LNCAP (cell line): ENCODE results near the gene KLK2.

Experiments
- TF ChIP-seq, protein P1 (sequence below): fragments of 450-650 bp; IDR thresholded peaks from 2 replicates; pipeline ENCODE4 v1.5.1; 2017; ENCODE audit warnings: mild to moderate bottlenecking

Gene KLK2

DNA sequence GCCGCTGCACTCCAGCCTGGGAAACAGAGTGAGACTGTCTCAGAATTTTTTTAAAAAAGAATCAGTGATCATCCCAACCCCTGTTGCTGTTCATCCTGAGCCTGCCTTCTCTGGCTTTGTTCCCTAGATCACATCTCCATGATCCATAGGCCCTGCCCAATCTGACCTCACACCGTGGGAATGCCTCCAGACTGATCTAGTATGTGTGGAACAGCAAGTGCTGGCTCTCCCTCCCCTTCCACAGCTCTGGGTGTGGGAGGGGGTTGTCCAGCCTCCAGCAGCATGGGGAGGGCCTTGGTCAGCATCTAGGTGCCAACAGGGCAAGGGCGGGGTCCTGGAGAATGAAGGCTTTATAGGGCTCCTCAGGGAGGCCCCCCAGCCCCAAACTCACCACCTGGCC, at the start of gene KLK2:
TSS of gene KLK2 (plus strand) at position 384 of the 400 bp plus-strand sequence. CDS start 35 bp downstream, outside the sequence.
- TF ChIP-seq, protein P1, sequence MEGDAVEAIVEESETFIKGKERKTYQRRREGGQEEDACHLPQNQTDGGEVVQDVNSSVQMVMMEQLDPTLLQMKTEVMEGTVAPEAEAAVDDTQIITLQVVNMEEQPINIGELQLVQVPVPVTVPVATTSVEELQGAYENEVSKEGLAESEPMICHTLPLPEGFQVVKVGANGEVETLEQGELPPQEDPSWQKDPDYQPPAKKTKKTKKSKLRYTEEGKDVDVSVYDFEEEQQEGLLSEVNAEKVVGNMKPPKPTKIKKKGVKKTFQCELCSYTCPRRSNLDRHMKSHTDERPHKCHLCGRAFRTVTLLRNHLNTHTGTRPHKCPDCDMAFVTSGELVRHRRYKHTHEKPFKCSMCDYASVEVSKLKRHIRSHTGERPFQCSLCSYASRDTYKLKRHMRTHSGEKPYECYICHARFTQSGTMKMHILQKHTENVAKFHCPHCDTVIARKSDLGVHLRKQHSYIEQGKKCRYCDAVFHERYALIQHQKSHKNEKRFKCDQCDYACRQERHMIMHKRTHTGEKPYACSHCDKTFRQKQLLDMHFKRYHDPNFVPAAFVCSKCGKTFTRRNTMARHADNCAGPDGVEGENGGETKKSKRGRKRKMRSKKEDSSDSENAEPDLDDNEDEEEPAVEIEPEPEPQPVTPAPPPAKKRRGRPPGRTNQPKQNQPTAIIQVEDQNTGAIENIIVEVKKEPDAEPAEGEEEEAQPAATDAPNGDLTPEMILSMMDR, result no peak

DNA sequence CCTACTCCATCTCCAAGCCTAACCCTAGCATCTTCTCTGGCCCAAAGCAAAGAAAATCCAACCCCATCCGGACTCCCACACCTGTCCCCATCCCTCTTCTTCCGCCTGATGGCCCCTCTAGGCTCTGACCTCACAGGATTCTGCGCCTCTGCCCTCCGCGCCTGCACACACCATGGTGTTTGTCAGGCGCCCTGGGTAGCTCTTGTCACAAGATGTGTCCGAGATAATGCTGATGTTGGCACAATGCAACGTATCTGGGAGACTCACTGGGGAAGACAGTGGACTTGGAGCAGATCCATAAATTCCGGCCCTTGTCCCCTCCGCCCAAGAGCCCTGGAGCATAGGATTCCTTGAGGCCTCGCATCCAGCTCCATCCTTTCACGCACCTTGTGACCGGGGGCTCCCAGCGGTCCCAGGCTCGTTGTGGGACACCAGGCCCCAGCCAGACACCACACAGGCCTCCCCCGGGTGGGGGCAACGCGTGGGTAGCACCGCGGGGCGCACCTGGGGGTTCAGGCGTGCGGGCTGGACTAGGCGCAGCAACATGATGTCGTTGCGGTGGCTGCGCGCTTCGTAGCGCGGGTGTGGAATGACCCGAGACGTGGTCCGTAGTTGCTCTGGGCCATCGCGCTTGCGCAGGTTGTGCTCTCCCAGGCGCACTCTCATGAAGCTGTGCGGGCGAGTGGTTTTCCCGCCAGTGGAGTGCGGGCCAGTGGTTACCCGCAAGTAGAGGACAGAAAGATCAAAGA, 46.6 kb upstream of the KLK2 start:
- TF ChIP-seq, protein P1, result no peak

DNA sequence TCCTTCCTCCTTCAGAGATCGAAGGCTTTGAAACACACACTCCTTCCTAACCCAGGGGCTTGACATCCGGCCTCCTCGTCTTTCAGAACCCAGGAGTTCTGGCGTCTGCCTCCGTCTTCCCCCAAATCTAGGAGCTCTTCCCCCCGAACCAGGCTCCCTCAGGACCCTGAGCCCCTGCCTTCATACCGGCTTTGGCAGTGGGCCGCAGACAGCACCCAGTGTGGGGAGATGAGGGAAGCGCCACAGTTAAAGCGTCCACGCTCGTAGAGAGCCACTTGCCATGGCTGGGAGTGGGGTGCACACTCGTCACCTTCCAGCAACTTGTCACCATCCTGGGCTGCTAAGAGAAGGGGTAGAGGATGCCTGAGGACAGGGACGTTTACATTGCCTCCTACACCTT, 45.8 kb upstream of the KLK2 start:
- TF ChIP-seq, protein P1, result no peak

DNA sequence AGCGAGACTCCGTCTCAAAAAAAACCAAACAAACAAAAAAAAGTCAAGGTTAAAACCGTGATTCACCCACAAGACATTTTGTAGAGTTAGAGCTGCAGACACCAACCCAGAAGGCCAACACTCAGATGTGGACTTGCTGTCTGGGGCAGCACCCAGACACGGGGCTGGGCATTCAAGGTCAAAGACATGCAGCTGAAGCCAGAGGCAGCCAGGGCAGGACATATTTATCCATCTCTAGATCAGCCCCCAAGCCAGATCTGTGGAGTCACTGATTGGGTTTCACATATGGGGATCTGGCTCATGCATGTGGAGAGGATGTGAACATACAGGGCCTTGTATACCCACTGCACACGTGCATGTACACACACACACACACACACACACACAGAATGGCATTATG, 43.4 kb upstream of the KLK2 start:
- TF ChIP-seq, protein P1, result no peak

DNA sequence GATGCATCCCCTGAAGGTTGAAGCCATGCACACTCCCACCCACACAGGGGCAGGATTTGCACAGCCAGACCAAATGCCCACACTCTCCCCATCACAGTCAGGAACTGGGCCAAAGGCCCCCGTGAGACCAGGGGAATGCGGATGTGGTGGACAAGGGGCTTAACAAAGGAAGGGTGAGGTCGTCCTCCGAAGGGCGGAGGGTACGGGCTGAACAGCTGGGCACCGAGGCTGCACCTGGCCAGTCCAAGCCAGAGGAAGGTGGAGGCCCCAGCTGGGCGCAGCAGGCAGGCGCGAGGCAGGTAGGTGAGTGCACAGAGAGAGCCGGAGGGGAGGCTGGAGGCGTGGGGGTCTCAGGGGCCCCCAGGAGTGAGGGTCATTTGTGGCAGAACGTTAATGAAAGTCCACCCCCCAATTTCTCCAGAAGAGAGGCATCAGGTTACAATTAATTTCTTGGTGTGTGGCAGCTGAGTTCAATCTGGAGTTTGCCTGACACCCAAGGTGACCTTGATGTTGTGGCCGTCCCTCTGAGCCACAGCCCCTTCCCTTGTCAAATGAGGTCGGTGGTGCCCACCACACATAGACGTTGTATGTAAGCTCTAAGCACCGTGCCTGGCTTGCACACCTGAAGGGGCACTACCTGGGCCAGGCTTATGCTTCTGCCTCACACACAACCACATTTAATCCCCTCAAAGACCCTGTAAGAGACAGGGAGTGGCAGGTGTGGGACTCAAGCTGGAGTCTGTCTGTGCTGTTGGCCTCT, 42.8 kb upstream of the KLK2 start:
- TF ChIP-seq, protein P1, result no peak

DNA sequence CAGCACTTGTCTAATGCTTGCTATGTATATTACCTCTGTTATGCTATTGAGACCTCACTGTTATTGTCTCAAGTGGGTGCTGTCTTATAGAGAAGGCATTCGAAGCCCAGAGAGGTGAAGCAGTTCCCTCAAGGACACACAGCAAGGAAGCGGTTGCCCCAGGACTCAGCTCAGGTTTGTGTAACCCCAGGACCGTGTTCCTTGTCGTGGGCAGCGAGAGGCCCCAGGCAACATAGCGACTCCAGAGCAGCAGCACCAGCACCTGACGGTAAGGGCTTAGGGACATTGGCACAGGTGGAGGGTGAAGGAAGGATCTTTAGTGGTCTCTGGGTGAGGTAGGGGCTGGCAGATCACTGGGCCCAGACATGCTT, 42.2 kb upstream of the KLK2 start:
- TF ChIP-seq, protein P1, result no peak

DNA sequence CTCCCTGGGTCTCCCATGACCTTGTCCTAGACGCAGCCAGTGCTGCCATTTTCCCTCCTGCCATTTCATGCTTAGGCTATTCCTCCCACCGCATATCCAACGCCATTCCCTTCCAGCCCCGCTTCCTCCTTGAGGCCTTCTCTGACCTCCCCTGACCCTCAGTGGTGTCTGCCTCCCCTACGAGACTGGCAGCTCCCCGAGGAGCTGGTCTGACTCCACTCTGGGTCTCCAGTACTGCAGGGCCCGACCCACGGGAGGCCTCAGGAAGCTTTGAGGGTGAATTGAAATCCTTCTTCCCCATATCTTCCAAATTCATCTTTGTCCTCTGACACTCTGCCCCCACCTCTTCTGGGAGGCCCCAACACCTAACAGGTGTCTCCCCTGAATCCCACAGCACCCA, 40.6 kb upstream of the KLK2 start:
- TF ChIP-seq, protein P1, result no peak
